Esophagus muscularis mucosa (tissue), 4 donors: ENCODE results near the gene UBP1.

ENCODE experiments used
- EP300 ChIP-seq: sonication (generic); formaldehyde crosslinking; IDR thresholded peaks from one replicate; pipeline ENCODE4 v1.6.1; 2017; ENCODE audit warnings: antibody characterized with exemption
- POLR2A ChIP-seq: fragments of 450-650 bp; IDR thresholded peaks from one replicate; pipeline ENCODE4 v1.6.1; 2017; ENCODE audit warnings: antibody characterized with exemption, moderate library complexity, mild to moderate bottlenecking, low read depth
- TF ChIP-seq, protein P1 (sequence below), 3 experiments: fragments of 200-600 bp in 2 of 3; fragments of 450-650 bp in 1 of 3; sonication (generic) in 2 of 3; IDR thresholded peaks; one replicate each; pipeline ENCODE4 v1.5.1; 2017 to 2019; ENCODE audit warnings: antibody characterized with exemption in 3 of 3, mild to moderate bottlenecking in 2 of 3, moderate library complexity in 1 of 3

DNA sequence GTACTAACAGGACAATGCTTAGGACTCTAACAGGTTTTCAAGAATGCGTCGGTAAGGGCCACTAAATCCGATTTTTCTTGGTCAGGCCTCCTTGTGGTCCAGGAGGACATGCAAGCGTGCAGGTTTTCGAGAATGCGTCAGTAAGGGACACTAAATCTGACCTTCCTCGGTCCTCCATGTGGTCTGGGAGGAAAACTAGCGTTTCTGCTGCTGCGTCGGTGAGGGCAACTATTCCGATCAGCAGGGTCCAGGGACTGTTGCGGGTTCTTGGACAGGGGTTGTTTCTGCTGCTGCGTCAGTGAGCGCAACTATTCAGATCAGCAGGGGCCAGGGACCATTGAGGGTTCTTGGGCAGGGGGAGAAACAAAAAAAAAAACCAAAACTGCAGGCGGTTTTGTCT is 7.8 kb upstream of the UBP1 start:
- TF ChIP-seq, protein P1, sequence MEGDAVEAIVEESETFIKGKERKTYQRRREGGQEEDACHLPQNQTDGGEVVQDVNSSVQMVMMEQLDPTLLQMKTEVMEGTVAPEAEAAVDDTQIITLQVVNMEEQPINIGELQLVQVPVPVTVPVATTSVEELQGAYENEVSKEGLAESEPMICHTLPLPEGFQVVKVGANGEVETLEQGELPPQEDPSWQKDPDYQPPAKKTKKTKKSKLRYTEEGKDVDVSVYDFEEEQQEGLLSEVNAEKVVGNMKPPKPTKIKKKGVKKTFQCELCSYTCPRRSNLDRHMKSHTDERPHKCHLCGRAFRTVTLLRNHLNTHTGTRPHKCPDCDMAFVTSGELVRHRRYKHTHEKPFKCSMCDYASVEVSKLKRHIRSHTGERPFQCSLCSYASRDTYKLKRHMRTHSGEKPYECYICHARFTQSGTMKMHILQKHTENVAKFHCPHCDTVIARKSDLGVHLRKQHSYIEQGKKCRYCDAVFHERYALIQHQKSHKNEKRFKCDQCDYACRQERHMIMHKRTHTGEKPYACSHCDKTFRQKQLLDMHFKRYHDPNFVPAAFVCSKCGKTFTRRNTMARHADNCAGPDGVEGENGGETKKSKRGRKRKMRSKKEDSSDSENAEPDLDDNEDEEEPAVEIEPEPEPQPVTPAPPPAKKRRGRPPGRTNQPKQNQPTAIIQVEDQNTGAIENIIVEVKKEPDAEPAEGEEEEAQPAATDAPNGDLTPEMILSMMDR (IDR thresholded peaks at IDR 0.05), result no peak
- TF ChIP-seq POLR2A (no peak), EP300 (no peak)
